ENCODE results near the gene PTTG1.

PTTG1 gene

GRCh38 chr5:160450164-160450932 is 28.7 kb downstream of the PTTG1 start:
- no peak for DNase-seq (ENCODE audit: low read depth)
- no peak overlapping the region for H3K4me3 ChIP-seq (ENCODE audit: low read depth, low read length)

GRCh38 chr5:160451281-160451680 is 29.6 kb downstream of the PTTG1 start:
- H3K4me3 ChIP-seq (ENCODE audit: low read depth, low read length), result no peak overlapping the region
- DNase-seq (ENCODE audit: low read depth), result no peak

- DNase-seq (ENCODE audit: low read depth), result no peak
- H3K4me3 ChIP-seq (ENCODE audit: low read depth, low read length), result no peak overlapping the region
Measured at GRCh38 chr5:160452036-160452435, 30.4 kb downstream of the PTTG1 start.

- DNase-seq (ENCODE audit: low read depth), result no peak
- H3K4me3 ChIP-seq (ENCODE audit: low read depth, low read length), result no peak overlapping the region
Measured at GRCh38 chr5:160452795-160453194, 31.1 kb downstream of the PTTG1 start.

GRCh38 chr5:160453751-160454150 is 32.1 kb downstream of the PTTG1 start:
- DNase-seq (ENCODE audit: low read depth), result no peak
- H3K4me3 ChIP-seq (ENCODE audit: low read depth, low read length), result no peak overlapping the region

GRCh38 chr5:160455600-160455999 is 33.9 kb downstream of the PTTG1 start:
- DNase-seq (ENCODE audit: low read depth), result no peak
- H3K4me3 ChIP-seq (ENCODE audit: low read depth, low read length), result no peak overlapping the region

- H3K4me3 ChIP-seq (ENCODE audit: low read depth, low read length), result no peak overlapping the region
- DNase-seq (ENCODE audit: low read depth), result no peak
Measured at GRCh38 chr5:160456480-160457177, 35.0 kb downstream of the PTTG1 start.

GRCh38 chr5:160457252-160457651 is 35.6 kb downstream of the PTTG1 start:
- no peak for DNase-seq (ENCODE audit: low read depth)
- H3K4me3 ChIP-seq (ENCODE audit: low read depth, low read length), result no peak overlapping the region

GRCh38 chr5:160458806-160459800 is 37.4 kb downstream of the PTTG1 start:
- H3K4me3 ChIP-seq (ENCODE audit: low read depth, low read length), result no peak overlapping the region

GRCh38 chr5:160460377-160461049 is 38.9 kb downstream of the PTTG1 start:
- DNase-seq (ENCODE audit: low read depth), result no peak
- no peak overlapping the region for H3K4me3 ChIP-seq (ENCODE audit: low read depth, low read length)

More at GRCh38 chr5:160458806-160459800, 37.4 kb downstream of the PTTG1 start:
- DNase-seq (ENCODE audit: low read depth), result no peak

GRCh38 chr5:160461378-160461777 is 39.7 kb downstream of the PTTG1 start:
- DNase-seq (ENCODE audit: low read depth), result no peak
- H3K4me3 ChIP-seq (ENCODE audit: low read depth, low read length), result no peak overlapping the region

GRCh38 chr5:160462167-160462566 is 40.5 kb downstream of the PTTG1 start:
- no peak overlapping the region for H3K4me3 ChIP-seq (ENCODE audit: low read depth, low read length)
- no peak for DNase-seq (ENCODE audit: low read depth)

- DNase-seq (ENCODE audit: low read depth), result no peak
- no peak overlapping the region for H3K4me3 ChIP-seq (ENCODE audit: low read depth, low read length)
Measured at GRCh38 chr5:160463227-160463626, 41.6 kb downstream of the PTTG1 start.

GRCh38 chr5:160463740-160464465 is 42.2 kb downstream of the PTTG1 start:
- H3K4me3 ChIP-seq (ENCODE audit: low read depth, low read length), result no peak overlapping the region

GRCh38 chr5:160464466-160464797 is 42.8 kb downstream of the PTTG1 start:
- DNase-seq (ENCODE audit: low read depth), result no peak
- H3K4me3 ChIP-seq (ENCODE audit: low read depth, low read length), result no peak overlapping the region

More at GRCh38 chr5:160463740-160464465, 42.2 kb downstream of the PTTG1 start:
- peak; percentile 51 for DNase-seq (ENCODE audit: low read depth)

GRCh38 chr5:160466116-160466515 is 44.5 kb downstream of the PTTG1 start:
- no peak overlapping the region for H3K4me3 ChIP-seq (ENCODE audit: low read depth, low read length)
- DNase-seq (ENCODE audit: low read depth), result no peak

- no peak for DNase-seq (ENCODE audit: low read depth)
- no peak overlapping the region for H3K4me3 ChIP-seq (ENCODE audit: low read depth, low read length)
Measured at GRCh38 chr5:160466889-160467554, 45.4 kb downstream of the PTTG1 start.
